K562 (cell line): Measurements from ENCODE around the gene PLXNA2.

Experiments used
- NR2C2 ChIP-seq, 2 experiments: fragments of 200-800 bp in 1 of 2; sonication (Bioruptor generic) in 1 of 2; sonication (generic) in 1 of 2; formaldehyde crosslinking in 1 of 2; IDR thresholded peaks; 2 replicates each; pipeline versions ENCODE4 v1.6.1 to v1.8.0; 2016 to 2022; ENCODE audit warnings: mild to moderate bottlenecking in 1 of 2, missing compliant biosample characterization in 1 of 2, missing genetic modification characterization in 1 of 2, missing genetic modification reagents in 1 of 2
- PHB ChIP-seq: fragments of 250-450 bp; sonication (Bioruptor Pico); IDR thresholded peaks from 2 replicates; pipeline ENCODE4 v1.5.0; 2021
- PHF8 ChIP-seq: fragments of 200-600 bp; sonication (generic); IDR thresholded peaks from 2 replicates; pipeline ENCODE4 v1.6.1; 2012; ENCODE audit warnings: mixed run types, mild to moderate bottlenecking, inconsistent platforms, low read length, moderate library complexity, borderline replicate concordance
- TF ChIP-seq, protein P1 (sequence below): sonication (generic); formaldehyde crosslinking; IDR thresholded peaks from 2 replicates; pipeline ENCODE4 v1.8.1; 2022; ENCODE audit warnings: missing genetic modification reagents

DNA sequence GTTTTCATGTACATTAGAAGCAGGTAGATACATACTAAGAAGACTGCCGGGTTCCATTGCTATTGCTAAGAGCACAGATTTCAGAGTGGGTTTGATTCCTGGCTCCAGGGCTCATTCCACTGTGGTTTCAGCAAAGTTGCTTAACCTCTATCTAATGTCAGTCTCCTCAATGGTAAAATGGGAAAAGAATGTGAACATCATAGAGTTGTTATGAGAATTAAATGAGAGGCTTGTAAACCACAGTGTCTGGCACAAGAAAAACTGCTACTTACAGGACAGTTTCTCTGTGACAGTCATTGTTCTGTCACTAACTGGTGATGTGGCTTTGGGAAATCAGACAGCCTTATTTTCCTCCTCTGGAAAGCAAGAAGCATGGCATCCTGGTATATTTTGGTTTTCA, 10.7 kb upstream of the PLXNA2 start:
- TF ChIP-seq PHF8 (no peak), NR2C2 (CRISPR knock-in tag; IDR thresholded peaks at IDR 0.05) (no peak), NR2C2 (tag; IDR thresholded peaks at IDR 0.05) (no peak), PHB (CRISPR knock-in tag) (no peak)
- TF ChIP-seq, protein P1, sequence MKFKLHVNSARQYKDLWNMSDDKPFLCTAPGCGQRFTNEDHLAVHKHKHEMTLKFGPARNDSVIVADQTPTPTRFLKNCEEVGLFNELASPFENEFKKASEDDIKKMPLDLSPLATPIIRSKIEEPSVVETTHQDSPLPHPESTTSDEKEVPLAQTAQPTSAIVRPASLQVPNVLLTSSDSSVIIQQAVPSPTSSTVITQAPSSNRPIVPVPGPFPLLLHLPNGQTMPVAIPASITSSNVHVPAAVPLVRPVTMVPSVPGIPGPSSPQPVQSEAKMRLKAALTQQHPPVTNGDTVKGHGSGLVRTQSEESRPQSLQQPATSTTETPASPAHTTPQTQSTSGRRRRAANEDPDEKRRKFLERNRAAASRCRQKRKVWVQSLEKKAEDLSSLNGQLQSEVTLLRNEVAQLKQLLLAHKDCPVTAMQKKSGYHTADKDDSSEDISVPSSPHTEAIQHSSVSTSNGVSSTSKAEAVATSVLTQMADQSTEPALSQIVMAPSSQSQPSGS (CRISPR knock-in tag) = no peak
